IPS-18a (cell line): ENCODE data around the gene LSM10.

Experiments
- H3K27ac ChIP-seq: one replicate; pipeline ENCODE4 v1.5.1; 2013; ENCODE audit warnings: low read length
- H3K27me3 ChIP-seq: one replicate; pipeline ENCODE4 v1.6.1; 2013; ENCODE audit warnings: mild to moderate bottlenecking, low read length; ENCODE audit not compliant: control insufficient read depth, insufficient read depth
- H3K36me3 ChIP-seq: one replicate; pipeline ENCODE4 v1.6.1; 2013; ENCODE audit warnings: low read depth, low read length; ENCODE audit not compliant: control insufficient read depth
- H3K4me1 ChIP-seq: one replicate; pipeline ENCODE4 v1.6.1; 2013; ENCODE audit warnings: low read depth, low read length; ENCODE audit not compliant: control insufficient read depth
- H3K4me3 ChIP-seq: one replicate; pipeline ENCODE4 v1.5.1; 2013; ENCODE audit warnings: low read length
- H3K9ac ChIP-seq: one replicate; pipeline ENCODE4 v1.6.1; 2013; ENCODE audit warnings: mild to moderate bottlenecking, low read length, moderate library complexity
- H3K9me3 ChIP-seq: one replicate; pipeline ENCODE4 v1.6.1; 2013; ENCODE audit warnings: low read depth, low read length; ENCODE audit not compliant: control insufficient read depth

The LSM10 gene

GRCh38 chr1:36406440-36406839 is 8.7 kb upstream of the LSM10 start:
- no peaks in the 10 kb centered on the region for H3K9me3 ChIP-seq
- H3K9ac ChIP-seq = no peak overlapping the region
- no peaks in the 10 kb centered on the region for H3K36me3 ChIP-seq
- H3K27me3 ChIP-seq = no peaks in the 10 kb centered on the region
- H3K4me1 ChIP-seq = no peaks in the 10 kb centered on the region
- H3K4me3 ChIP-seq = no peak overlapping the region
- no peak overlapping the region for H3K27ac ChIP-seq

DNA sequence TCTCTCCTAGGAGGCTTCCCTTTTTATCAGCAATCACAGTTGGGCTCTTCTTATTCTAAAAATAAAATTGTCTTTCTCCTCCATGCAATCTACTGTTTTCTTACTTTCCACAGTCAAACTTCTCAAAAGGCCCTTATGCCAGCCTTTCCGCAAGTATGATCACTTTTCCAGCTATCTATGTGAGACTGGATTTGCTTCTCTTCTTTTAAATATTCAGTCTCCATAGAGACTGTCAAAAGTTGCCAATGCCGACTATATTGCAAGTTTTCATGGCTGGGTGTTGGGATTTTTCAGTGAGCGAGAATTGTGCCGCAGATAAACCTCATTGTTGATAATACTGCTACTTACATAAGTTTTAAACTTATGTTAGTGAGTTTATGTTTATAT is 4.8 kb upstream of the LSM10 start:
- Histone ChIP-seq H3K36me3 (no peaks in the 10 kb centered on the region), H3K9ac (no peak overlapping the region), H3K9me3 (no peaks in the 10 kb centered on the region), H3K27me3 (no peaks in the 10 kb centered on the region), H3K4me3 (no peak overlapping the region), H3K27ac (no peak overlapping the region), H3K4me1 (peaks cover 4% of the 10 kb centered on the region)

DNA sequence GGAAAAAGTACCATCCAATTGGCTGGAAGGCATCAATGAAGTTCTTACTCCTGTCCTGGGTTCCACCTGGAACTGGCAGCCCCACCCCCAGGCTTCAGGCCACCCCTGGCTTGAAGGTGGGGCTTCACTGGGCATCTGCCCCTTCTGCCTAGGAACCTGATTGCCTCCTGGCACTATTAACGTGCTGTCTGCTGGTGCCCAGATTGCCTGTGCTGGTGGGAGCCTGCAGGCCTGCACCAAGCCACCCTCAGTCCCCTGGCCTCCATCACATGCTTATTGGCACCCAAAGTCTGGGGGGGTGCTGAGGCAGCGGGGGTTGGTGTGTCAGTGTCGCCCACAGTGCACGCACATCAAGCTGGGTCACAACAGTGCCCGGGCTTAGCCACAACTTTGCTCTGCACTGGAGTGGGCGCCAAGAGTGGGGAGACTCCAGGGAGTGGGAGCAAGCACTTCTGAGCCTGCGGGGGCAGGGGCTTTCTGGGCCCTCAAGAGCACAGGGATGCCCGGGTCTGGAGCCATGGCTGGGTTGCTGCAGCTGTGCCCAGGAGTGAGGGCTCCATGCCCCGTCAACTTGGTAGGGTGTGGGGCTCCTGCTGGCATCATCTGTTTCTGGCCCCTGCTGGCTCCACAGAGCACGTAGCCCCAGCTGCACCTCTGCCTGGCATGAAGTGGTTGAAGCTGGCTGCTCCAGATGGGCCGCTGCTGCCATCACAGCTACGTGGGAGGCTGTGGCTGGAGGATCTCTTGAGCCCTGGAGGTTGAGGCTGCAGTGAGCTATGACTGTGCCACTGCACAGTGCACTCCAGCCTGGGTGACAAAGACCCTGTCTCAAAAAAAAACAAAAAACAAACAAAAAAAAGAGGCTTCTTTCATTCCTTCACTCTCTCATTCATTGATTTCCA is 4.1 kb upstream of the LSM10 start:
- Histone ChIP-seq H3K9ac (peak overlapping the region; percentile 73), H3K4me3 (peak overlapping the region; percentile 82), H3K27ac (no peak overlapping the region), H3K36me3 (no peaks in the 10 kb centered on the region), H3K9me3 (no peaks in the 10 kb centered on the region), H3K4me1 (peaks cover 4% of the 10 kb centered on the region), H3K27me3 (no peaks in the 10 kb centered on the region)

GRCh38 chr1:36400825-36401601 is 3.3 kb upstream of the LSM10 start:
- Histone ChIP-seq H3K4me1 (peaks cover 4% of the 10 kb centered on the region), H3K27me3 (no peaks in the 10 kb centered on the region), H3K4me3 (peak overlapping the region; percentile 82), H3K36me3 (no peaks in the 10 kb centered on the region), H3K9ac (peak overlapping the region; percentile 73), H3K9me3 (no peaks in the 10 kb centered on the region), H3K27ac (peak overlapping the region; percentile 42)

DNA sequence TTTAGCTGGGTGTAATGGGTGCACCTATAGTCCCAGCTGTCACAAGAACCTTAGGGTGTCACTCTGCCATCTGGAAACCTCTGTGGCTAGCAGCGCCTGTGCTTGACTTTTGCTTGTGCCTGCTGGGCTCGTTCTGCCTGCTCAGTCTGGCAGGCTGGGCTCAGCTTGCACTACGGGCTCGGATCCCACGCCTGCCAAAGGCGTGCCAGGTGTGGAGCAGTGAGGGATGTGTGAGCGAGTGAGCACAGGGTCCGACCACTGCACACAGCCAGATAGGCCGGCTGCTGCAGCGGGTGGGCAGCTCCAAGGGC is 2.8 kb upstream of the LSM10 start:
- H3K4me3 ChIP-seq = peak overlapping the region; percentile 82
- H3K27ac ChIP-seq = no peak overlapping the region
- H3K27me3 ChIP-seq = no peaks in the 10 kb centered on the region
- H3K4me1 ChIP-seq = peaks cover 4% of the 10 kb centered on the region
- no peaks in the 10 kb centered on the region for H3K36me3 ChIP-seq
- H3K9me3 ChIP-seq = no peaks in the 10 kb centered on the region
- H3K9ac ChIP-seq = peak overlapping the region; percentile 68

- peaks cover 4% of the 10 kb centered on the region for H3K36me3 ChIP-seq
- peak overlapping the region; percentile 48 for H3K9ac ChIP-seq
- no peak overlapping the region for H3K27ac ChIP-seq
- peak overlapping the region; percentile 82 for H3K4me3 ChIP-seq
- no peaks in the 10 kb centered on the region for H3K27me3 ChIP-seq
- peaks cover 4% of the 10 kb centered on the region for H3K4me1 ChIP-seq
- no peaks in the 10 kb centered on the region for H3K9me3 ChIP-seq
These were observed 766 bp upstream of the LSM10 start for GRCh38 chr1:36398370-36398977.

DNA sequence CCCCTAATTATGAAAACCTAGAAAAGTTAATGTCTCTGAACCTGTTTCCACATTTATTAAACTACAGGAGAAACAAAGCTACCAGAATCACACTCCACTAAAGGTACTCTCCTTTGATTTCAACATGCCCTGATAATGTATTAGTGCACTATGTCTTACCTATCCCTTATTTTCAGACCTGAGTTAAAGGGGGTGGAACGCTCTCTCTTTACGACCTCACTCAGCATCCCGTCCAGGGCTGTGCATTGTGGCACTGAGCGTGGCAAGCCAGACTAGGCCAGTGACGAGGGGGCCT is 678 bp downstream of the LSM10 start:
- Histone ChIP-seq H3K9ac (peak overlapping the region; percentile 76), H3K27ac (peak overlapping the region; percentile 29), H3K4me1 (peaks cover 4% of the 10 kb centered on the region)

GRCh38 chr1:36396359-36396758 is 1.3 kb downstream of the LSM10 start:
- H3K27ac ChIP-seq = no peak overlapping the region
- peaks cover 23% of the 10 kb centered on the region for H3K36me3 ChIP-seq
- H3K4me1 ChIP-seq = peaks cover 4% of the 10 kb centered on the region
- H3K9me3 ChIP-seq = no peaks in the 10 kb centered on the region
- H3K27me3 ChIP-seq = no peaks in the 10 kb centered on the region
- peak overlapping the region; percentile 82 for H3K4me3 ChIP-seq
- no peak overlapping the region for H3K9ac ChIP-seq

More for the DNA sequence above, 678 bp downstream of the LSM10 start:
- Histone ChIP-seq H3K27me3 (no peaks in the 10 kb centered on the region), H3K9me3 (no peaks in the 10 kb centered on the region), H3K36me3 (peaks cover 18% of the 10 kb centered on the region), H3K4me3 (peak overlapping the region; percentile 82)

DNA sequence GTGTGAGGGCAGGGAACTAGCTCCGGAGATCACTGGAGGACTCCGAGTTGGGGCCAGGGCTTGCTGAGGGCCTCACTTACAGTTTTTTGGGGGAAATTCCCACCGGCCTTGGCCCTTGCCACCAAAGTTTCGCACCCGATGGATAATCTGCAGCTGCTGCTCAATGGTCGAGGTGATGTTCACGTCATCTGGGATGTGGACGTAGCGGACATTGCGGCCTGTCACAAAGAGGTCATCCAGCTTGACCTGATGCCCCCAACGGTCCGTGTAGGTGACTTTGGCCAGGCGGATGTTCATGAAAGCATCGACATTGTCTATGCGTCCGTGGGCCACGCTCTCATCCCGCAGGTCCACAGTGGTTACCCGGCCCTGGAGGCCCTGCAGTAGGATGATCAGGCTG is 4.0 kb downstream of the LSM10 start:
- Histone ChIP-seq H3K27me3 (no peaks in the 10 kb centered on the region), H3K36me3 (peaks cover 27% of the 10 kb centered on the region), H3K4me1 (no peaks in the 10 kb centered on the region), H3K9me3 (no peaks in the 10 kb centered on the region), H3K4me3 (no peak overlapping the region), H3K9ac (no peak overlapping the region), H3K27ac (no peak overlapping the region)

- Histone ChIP-seq H3K27ac (no peak overlapping the region), H3K27me3 (no peaks in the 10 kb centered on the region), H3K36me3 (peaks cover 27% of the 10 kb centered on the region), H3K9me3 (no peaks in the 10 kb centered on the region), H3K4me1 (peaks cover 2% of the 10 kb centered on the region), H3K4me3 (no peak overlapping the region), H3K9ac (no peak overlapping the region)
These were observed 4.9 kb downstream of the LSM10 start for GRCh38 chr1:36392836-36393235.

DNA sequence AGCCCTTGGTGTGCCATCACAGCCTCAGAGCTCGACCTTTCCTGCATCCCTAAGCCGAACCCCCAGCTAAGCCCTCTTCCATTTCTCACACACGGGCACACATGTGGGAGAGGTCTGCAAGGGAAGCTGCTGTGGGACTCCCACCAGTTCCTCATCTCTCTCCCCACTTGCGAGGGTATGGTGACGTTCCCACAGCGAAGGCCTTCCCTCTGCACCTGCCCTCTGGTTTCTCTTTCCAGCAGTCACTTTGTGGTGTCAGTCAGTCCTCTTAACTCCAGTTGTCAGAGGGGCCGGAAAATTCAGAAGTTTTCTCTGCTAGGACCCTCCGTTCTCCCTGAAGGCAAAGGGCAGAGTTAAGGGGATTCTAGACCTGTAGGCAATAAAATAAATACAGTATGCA is 6.4 kb downstream of the LSM10 start:
- H3K27me3 ChIP-seq = no peaks in the 10 kb centered on the region
- no peak overlapping the region for H3K4me3 ChIP-seq
- H3K9ac ChIP-seq = no peak overlapping the region
- no peak overlapping the region for H3K27ac ChIP-seq
- H3K4me1 ChIP-seq = peaks cover 16% of the 10 kb centered on the region
- H3K9me3 ChIP-seq = no peaks in the 10 kb centered on the region
- H3K36me3 ChIP-seq = peaks cover 27% of the 10 kb centered on the region
